OCI-LY1 (cell line): ENCODE data around the gene EYA2.

Experiments
- EZH2 ChIP-seq: fragments of 200-600 bp; sonication (generic), shearing (Covaris generic); IDR thresholded peaks from 2 replicates; pipeline ENCODE4 v1.8.0; 2017; ENCODE audit warnings: borderline replicate concordance, mixed run types, mild to moderate bottlenecking, antibody characterized with exemption, low read length, moderate library complexity, mixed read lengths
- TF ChIP-seq, protein P1 (sequence below): fragments of 200-600 bp; sonication (generic), shearing (Covaris generic); IDR thresholded peaks from 2 replicates; pipeline ENCODE4 v1.5.1; 2017; ENCODE audit warnings: mild to moderate bottlenecking, antibody characterized with exemption, low read length, moderate library complexity, mixed read lengths

DNA sequence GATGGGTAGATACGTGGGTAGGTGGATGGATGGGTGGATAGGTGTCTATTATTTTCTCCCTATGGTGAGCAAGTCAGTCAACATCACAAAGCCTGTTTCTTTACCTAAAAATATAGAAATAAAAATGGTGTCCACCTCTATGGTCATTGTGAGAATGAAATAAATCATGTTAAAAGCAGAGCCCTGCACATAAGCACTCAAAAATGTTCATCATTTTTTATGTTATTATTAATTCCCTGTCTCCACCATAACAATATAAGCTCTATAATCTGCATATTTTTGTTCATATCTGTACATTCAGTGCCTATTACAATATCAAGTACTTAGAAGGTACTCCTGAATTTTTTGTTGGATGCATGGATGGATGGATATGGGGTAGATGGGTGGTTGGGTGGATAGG, 284.2 kb downstream of the EYA2 start:
- TF ChIP-seq, protein P1, sequence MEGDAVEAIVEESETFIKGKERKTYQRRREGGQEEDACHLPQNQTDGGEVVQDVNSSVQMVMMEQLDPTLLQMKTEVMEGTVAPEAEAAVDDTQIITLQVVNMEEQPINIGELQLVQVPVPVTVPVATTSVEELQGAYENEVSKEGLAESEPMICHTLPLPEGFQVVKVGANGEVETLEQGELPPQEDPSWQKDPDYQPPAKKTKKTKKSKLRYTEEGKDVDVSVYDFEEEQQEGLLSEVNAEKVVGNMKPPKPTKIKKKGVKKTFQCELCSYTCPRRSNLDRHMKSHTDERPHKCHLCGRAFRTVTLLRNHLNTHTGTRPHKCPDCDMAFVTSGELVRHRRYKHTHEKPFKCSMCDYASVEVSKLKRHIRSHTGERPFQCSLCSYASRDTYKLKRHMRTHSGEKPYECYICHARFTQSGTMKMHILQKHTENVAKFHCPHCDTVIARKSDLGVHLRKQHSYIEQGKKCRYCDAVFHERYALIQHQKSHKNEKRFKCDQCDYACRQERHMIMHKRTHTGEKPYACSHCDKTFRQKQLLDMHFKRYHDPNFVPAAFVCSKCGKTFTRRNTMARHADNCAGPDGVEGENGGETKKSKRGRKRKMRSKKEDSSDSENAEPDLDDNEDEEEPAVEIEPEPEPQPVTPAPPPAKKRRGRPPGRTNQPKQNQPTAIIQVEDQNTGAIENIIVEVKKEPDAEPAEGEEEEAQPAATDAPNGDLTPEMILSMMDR = no peak
- no peak for TF ChIP-seq EZH2
